B cell (primary cell): ENCODE data around the gene METTL9. TPM values are rescaled to one million over a fixed set of nuclear protein-coding genes. Genes with fewer than 3 reads are reported as not detected.

Source experiments
- ATAC-seq: fragments of 200-7000 bp; cut with Tn5 transposase; one replicate; pipeline ENCODE4 v1.10.0; 2021; ENCODE audit warnings: low read depth, mild to moderate bottlenecking, moderate number of reproducible peaks, moderate library complexity
- CTCF ChIA-PET: fragments of 350-600 bp; sonication (Branson Sonifier 250); formaldehyde crosslinking; loops from one replicate; lab custom pipeline; 2021; ENCODE audit warnings: antibody characterized with exemption, inconsistent platforms; lab: Charles Lee
- POLR2A ChIA-PET: fragments of 350-600 bp; sonication (Branson Sonifier 250); formaldehyde crosslinking; loops from one replicate; lab custom pipeline; 2021; ENCODE audit warnings: antibody characterized with exemption; lab: Charles Lee
- DNase-seq: peaks from one replicate; pipeline ENCODE4 v3.0.0; 2013
- H2AFZ ChIP-seq: 2 replicates; pipeline ENCODE4 v1.6.1; 2012; ENCODE audit warnings: mild to moderate bottlenecking, low read depth, low read length; ENCODE audit not compliant: insufficient read depth, poor library complexity, severe bottlenecking
- H3K27ac ChIP-seq, 2 donors: 1 replicate in 1 of 2; 2 replicates in 1 of 2; pipeline ENCODE4 v1.5.1; 2012 to 2013; ENCODE audit warnings: low read length in 2 of 2, mild to moderate bottlenecking in 2 of 2, moderate library complexity in 1 of 2
- H3K27me3 ChIP-seq, 4 experiments: fragments of 200-600 bp in 1 of 4; sonication (generic) in 1 of 4; replicated peaks in 1 of 4; 1 replicate in 2 of 4; 2 replicates in 2 of 4; pipeline versions ENCODE4 v1.6.1 to v1.7.0; 2013 to 2016; ENCODE audit warnings: low read length in 3 of 4, mild to moderate bottlenecking in 2 of 4, mixed read lengths in 1 of 4, moderate library complexity in 1 of 4; ENCODE audit not compliant: insufficient read depth in 4 of 4, control insufficient read depth in 3 of 4; ENCODE audit errors: control extremely low read depth in 1 of 4
- H3K36me3 ChIP-seq, 2 experiments: replicated peaks in 1 of 2; 1 replicate in 1 of 2; 2 replicates in 1 of 2; pipeline versions ENCODE4 v1.6.1 to v1.7.1; 2013; ENCODE audit warnings: low read length in 1 of 2; ENCODE audit not compliant: insufficient read depth in 2 of 2, control insufficient read depth in 1 of 2; ENCODE audit errors: control extremely low read depth in 1 of 2, extremely low read depth in 1 of 2
- H3K4me1 ChIP-seq, 2 donors: fragments of 200-600 bp in 1 of 2; sonication (generic) in 1 of 2; 1 replicate in 1 of 2; 2 replicates in 1 of 2; pipeline versions ENCODE4 v1.5.1 to v1.6.1; 2013 to 2017; ENCODE audit warnings: low read length in 2 of 2; ENCODE audit not compliant: control insufficient read depth in 2 of 2, insufficient read depth in 2 of 2
- H3K4me2 ChIP-seq: replicated peaks from 2 replicates; pipeline ENCODE3; 2012; ENCODE audit warnings: mild to moderate bottlenecking, low read depth, low read length; ENCODE audit not compliant: poor library complexity, severe bottlenecking
- H3K4me3 ChIP-seq, 5 experiments: fragments of 200-600 bp in 1 of 5; sonication (generic) in 1 of 5; 1 replicate in 3 of 5; 2 replicates in 2 of 5; pipeline versions ENCODE4 v1.5.1 to v1.7.0; 2011 to 2016; ENCODE audit warnings: low read length in 4 of 5, mild to moderate bottlenecking in 4 of 5, low read depth in 2 of 5, control low read depth in 1 of 5, moderate library complexity in 1 of 5; ENCODE audit not compliant: insufficient read depth in 1 of 5; ENCODE audit errors: control extremely low read depth in 1 of 5, extremely low read depth in 1 of 5
- H3K79me2 ChIP-seq: fragments of 200-600 bp; sonication (generic); one replicate; pipeline ENCODE4 v1.6.0; 2016; ENCODE audit warnings: low read length; ENCODE audit not compliant: control insufficient read depth, insufficient read depth
- H3K9ac ChIP-seq: fragments of 200-600 bp; sonication (generic); 2 replicates; pipeline ENCODE4 v1.6.1; 2017; ENCODE audit warnings: mild to moderate bottlenecking, low read length, moderate library complexity
- H3K9me3 ChIP-seq, 3 donors: one replicate each; pipeline versions ENCODE4 v1.6.1 to v1.7.1; 2013; ENCODE audit warnings: low read length in 2 of 3; ENCODE audit not compliant: control insufficient read depth in 2 of 3, insufficient read depth in 1 of 3; ENCODE audit errors: control extremely low read depth in 1 of 3
- H4K20me1 ChIP-seq: 2 replicates; pipeline ENCODE4 v1.6.0; 2012; ENCODE audit warnings: mild to moderate bottlenecking, low read length; ENCODE audit not compliant: insufficient read depth, control insufficient read depth, poor library complexity, severe bottlenecking
- H3K27ac Mint-ChIP-seq: one replicate; pipeline ENCODE4 v1.8.0; 2021; ENCODE audit warnings: mixed read lengths
- H3K27me3 Mint-ChIP-seq: one replicate; pipeline ENCODE4 v1.8.0; 2021; ENCODE audit warnings: mixed read lengths
- H3K4me1 Mint-ChIP-seq: one replicate; pipeline ENCODE4 v1.8.0; 2021; ENCODE audit warnings: mixed read lengths
- H3K4me3 Mint-ChIP-seq: one replicate; pipeline ENCODE4 v1.8.0; 2021; ENCODE audit warnings: mixed read lengths
- H3K9me3 Mint-ChIP-seq: one replicate; pipeline ENCODE4 v1.8.0; 2022; ENCODE audit warnings: mixed read lengths; ENCODE audit not compliant: insufficient read depth
- EZH2 ChIP-seq: IDR thresholded peaks from 2 replicates; pipeline ENCODE4 v1.6.1; 2012; ENCODE audit warnings: borderline replicate concordance, low read depth, mild to moderate bottlenecking, moderate library complexity, low read length; ENCODE audit not compliant: insufficient read depth, poor library complexity, severe bottlenecking
- WGBS: methylation state at CpG from one replicate; pipeline ENCODE4 v1.1.5; 2013; ENCODE audit warnings: missing lambda C conversion rate; ENCODE audit not compliant: insufficient coverage; 5-methylcytosine and 5-hydroxymethylcytosine counted together
- intact Hi-C: fragments of 100-400 bp; cut with micrococcal nuclease; formaldehyde crosslinking; loops from one replicate; pipeline ENCODE4 v1.10.0; 2022
- polyA plus RNA-seq: library from polyadenylated mRNA; depleted of rRNA; stranded (reverse); fragments of >200 nt; gene quantifications from 2 replicates; pipeline ENCODE4 v1.2.3, GENCODE V29; 2012
- total RNA-seq, 2 donors: library from RNA; stranded (reverse); fragments of 120-200 nt in 1 of 2; gene quantifications; 1 replicate in 1 of 2; 2 replicates in 1 of 2; pipeline versions ENCODE4 v1.2.3 to v1.2.4, GENCODE V29; 2013 to 2022
- TF ChIP-seq, protein P1 (sequence below): fragments of 200-600 bp; IDR thresholded peaks from one replicate; pipeline ENCODE4 v1.8.0; 2022; ENCODE audit warnings: antibody characterized with exemption, mild to moderate bottlenecking

Gene METTL9
- total and polyA plus RNA-seq, 2 donors (not counting 1 experiment from before 2014, with no cell fraction given), result 34.0 to 57.7 TPM

- intact Hi-C loops, result no loop called here
- H3K36me3 ChIP-seq, result peaks cover 0 to 16% of the 10 kb centered on the region in 2 experiments
- H4K20me1 ChIP-seq, result peaks cover 56% of the 10 kb centered on the region
- peaks cover 82% of the 10 kb centered on the region for H3K79me2 ChIP-seq
- ChIA-PET POLR2A (no interaction called here), CTCF (no interaction called here)
- TF ChIP-seq, protein P1, sequence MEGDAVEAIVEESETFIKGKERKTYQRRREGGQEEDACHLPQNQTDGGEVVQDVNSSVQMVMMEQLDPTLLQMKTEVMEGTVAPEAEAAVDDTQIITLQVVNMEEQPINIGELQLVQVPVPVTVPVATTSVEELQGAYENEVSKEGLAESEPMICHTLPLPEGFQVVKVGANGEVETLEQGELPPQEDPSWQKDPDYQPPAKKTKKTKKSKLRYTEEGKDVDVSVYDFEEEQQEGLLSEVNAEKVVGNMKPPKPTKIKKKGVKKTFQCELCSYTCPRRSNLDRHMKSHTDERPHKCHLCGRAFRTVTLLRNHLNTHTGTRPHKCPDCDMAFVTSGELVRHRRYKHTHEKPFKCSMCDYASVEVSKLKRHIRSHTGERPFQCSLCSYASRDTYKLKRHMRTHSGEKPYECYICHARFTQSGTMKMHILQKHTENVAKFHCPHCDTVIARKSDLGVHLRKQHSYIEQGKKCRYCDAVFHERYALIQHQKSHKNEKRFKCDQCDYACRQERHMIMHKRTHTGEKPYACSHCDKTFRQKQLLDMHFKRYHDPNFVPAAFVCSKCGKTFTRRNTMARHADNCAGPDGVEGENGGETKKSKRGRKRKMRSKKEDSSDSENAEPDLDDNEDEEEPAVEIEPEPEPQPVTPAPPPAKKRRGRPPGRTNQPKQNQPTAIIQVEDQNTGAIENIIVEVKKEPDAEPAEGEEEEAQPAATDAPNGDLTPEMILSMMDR, result no peak
- TF ChIP-seq EZH2, result no peak
- H3K4me3 ChIP-seq, result no peak overlapping the region
- no peaks in the 10 kb centered on the region for H3K27me3 ChIP-seq
- ATAC-seq (no peak), DNase-seq (no peak)
- no peak overlapping the region for H3K4me3 Mint-ChIP-seq
- peaks cover 51% of the 10 kb centered on the region for H3K4me1 Mint-ChIP-seq
- no peak overlapping the region for H3K27ac Mint-ChIP-seq
- no peaks in the 10 kb centered on the region for H3K9me3 Mint-ChIP-seq
- peaks cover 24 to 29% of the 10 kb centered on the region in 2 donors for H3K4me1 ChIP-seq
- no peak overlapping the region for H2AFZ ChIP-seq
- no peak overlapping the region for H3K9ac ChIP-seq
- H3K4me2 ChIP-seq, result no peak overlapping the region
- WGBS, result 100% methylated on average over 1 of the region's 2 CpGs
- H3K27me3 Mint-ChIP-seq, result no peaks in the 10 kb centered on the region
- no peak overlapping the region for H3K27ac ChIP-seq
- H3K9me3 ChIP-seq, result no peaks in the 10 kb centered on the region
Measured at GRCh38 chr16:21613781-21614180, 14.4 kb downstream of the METTL9 start.

- ATAC-seq, result no peak
- no peaks in the 10 kb centered on the region for H3K9me3 Mint-ChIP-seq
- no peaks in the 10 kb centered on the region for H3K27me3 Mint-ChIP-seq
- peaks cover 40% of the 10 kb centered on the region for H3K4me1 Mint-ChIP-seq
- peaks cover 76% of the 10 kb centered on the region for H3K79me2 ChIP-seq
- no peak overlapping the region for H3K27ac ChIP-seq
- H3K27ac Mint-ChIP-seq, result no peak overlapping the region
- no peak overlapping the region for H2AFZ ChIP-seq
- H3K9ac ChIP-seq, result no peak overlapping the region
- ChIA-PET POLR2A (no interaction called here), CTCF (interaction anchor here (1.0 kb wide), 1 partner anchor 45 kb away, joined by 3 read pairs; no protein-coding TSS in a partner anchor)
- no peaks in the 10 kb centered on the region for H3K9me3 ChIP-seq
- H4K20me1 ChIP-seq, result peaks cover 45% of the 10 kb centered on the region
- H3K27me3 ChIP-seq, result no peaks in the 10 kb centered on the region
- H3K4me2 ChIP-seq, result no peak overlapping the region
- peaks cover 0 to 21% of the 10 kb centered on the region in 2 experiments for H3K36me3 ChIP-seq
- intact Hi-C loops, result no loop called here
- DNase-seq, result no peak
- peaks cover 14 to 19% of the 10 kb centered on the region in 2 donors for H3K4me1 ChIP-seq
- 100% methylated on average over 2 of the region's 3 CpGs for WGBS
- H3K4me3 Mint-ChIP-seq, result no peak overlapping the region
- TF ChIP-seq, protein P1, result no peak
- TF ChIP-seq EZH2, result no peak
- no peak overlapping the region for H3K4me3 ChIP-seq
Measured at GRCh38 chr16:21614896-21615295, 15.5 kb downstream of the METTL9 start.
